ENCODE data around the gene PRKAG2. TPM values are rescaled to one million over a fixed set of nuclear protein-coding genes. Genes with fewer than 3 reads are reported as not detected.

PRKAG2 gene
- total and polyA plus RNA-seq, 2 of the 13 experiments (the other 11 are each of a cell fraction or from before 2014, with no cell fraction given): 0.90 to 1.3 TPM

- H3K4me2 ChIP-seq (ENCODE audit: low read depth, low read length): no peak overlapping the region
- no peak overlapping the region for H3K9ac ChIP-seq (ENCODE audit: insufficient read depth, low read depth, low read length)
- H3K27ac ChIP-seq (ENCODE audit: extremely low read length, insufficient read depth, low read length): no peak overlapping the region
- 19% methylated on average over 7 of the region's 7 CpGs for WGBS (ENCODE audit: low lambda C conversion rate)
- H3K79me2 ChIP-seq (ENCODE audit: insufficient read depth, low read length): no peaks in the 10 kb centered on the region
- ChIA-PET CTCF (ENCODE audit: low intra/inter-chr PET ratio, low total read pairs) (no interaction called here), POLR2A (no interaction called here)
- no peak for FAIRE-seq
- TF ChIP-seq NFIB (CRISPR knock-in tag; IDR thresholded peaks at IDR 0.05; ENCODE audit: borderline replicate concordance) (no peak), ZNF619 (CRISPR knock-in tag; IDR thresholded peaks at IDR 0.05) (no peak), ZNF224 (CRISPR knock-in tag; IDR thresholded peaks at IDR 0.05) (no peak), ZNF652 (CRISPR knock-in tag; IDR thresholded peaks at IDR 0.05; ENCODE audit: borderline replicate concordance, low read depth) (no peak), DNMT1 (CRISPR knock-in tag; IDR thresholded peaks at IDR 0.05) (no peak)
- TF ChIP-seq, protein P1, sequence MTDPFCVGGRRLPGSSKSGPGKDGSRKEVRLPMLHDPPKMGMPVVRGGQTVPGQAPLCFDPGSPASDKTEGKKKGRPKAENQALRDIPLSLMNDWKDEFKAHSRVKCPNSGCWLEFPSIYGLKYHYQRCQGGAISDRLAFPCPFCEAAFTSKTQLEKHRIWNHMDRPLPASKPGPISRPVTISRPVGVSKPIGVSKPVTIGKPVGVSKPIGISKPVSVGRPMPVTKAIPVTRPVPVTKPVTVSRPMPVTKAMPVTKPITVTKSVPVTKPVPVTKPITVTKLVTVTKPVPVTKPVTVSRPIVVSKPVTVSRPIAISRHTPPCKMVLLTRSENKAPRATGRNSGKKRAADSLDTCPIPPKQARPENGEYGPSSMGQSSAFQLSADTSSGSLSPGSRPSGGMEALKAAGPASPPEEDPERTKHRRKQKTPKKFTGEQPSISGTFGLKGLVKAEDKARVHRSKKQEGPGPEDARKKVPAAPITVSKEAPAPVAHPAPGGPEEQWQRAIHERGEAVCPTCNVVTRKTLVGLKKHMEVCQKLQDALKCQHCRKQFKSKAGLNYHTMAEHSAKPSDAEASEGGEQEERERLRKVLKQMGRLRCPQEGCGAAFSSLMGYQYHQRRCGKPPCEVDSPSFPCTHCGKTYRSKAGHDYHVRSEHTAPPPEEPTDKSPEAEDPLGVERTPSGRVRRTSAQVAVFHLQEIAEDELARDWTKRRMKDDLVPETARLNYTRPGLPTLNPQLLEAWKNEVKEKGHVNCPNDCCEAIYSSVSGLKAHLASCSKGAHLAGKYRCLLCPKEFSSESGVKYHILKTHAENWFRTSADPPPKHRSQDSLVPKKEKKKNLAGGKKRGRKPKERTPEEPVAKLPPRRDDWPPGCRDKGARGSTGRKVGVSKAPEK (CRISPR knock-in tag; IDR thresholded peaks at IDR 0.05; ENCODE audit: borderline replicate concordance): no peak
- no peak overlapping the region for H3K4me3 ChIP-seq (replicated peaks in 1 of 3; ENCODE audit: insufficient read depth in 1 of 3, low read depth in 2 of 3, low read length in 3 of 3)
- no peaks in the 10 kb centered on the region for H3K9me3 ChIP-seq (ENCODE audit: low read length)
- DNase-seq (ENCODE audit: low spot score): peak; percentile 29
- 0 out of 5 replicates have a peak, but pooled peaks cover 0 to 3% of the 10 kb centered on the region in 2 experiments for H3K27me3 ChIP-seq (ENCODE audit: control insufficient read depth in 1 of 2, insufficient read depth in 2 of 2, low read length in 2 of 2)
- no TSS peak for BruUV-seq (replicated peaks)
- no peak for ATAC-seq
- H2AFZ ChIP-seq (ENCODE audit: low read length): no peak overlapping the region
- H3K4me1 ChIP-seq (ENCODE audit: insufficient read depth, low read length): no peaks in the 10 kb centered on the region
- intact Hi-C loops (cut with micrococcal nuclease; ENCODE audit: unreplicated experiment): no loop called here
- H4K20me1 ChIP-seq (ENCODE audit: insufficient read depth, low read length): no peaks in the 10 kb centered on the region
- in situ Hi-C loops (cut with HindIII; ENCODE audit: extremely low pct_ligation_motif_present, low pct_unique_long_range_greater_than_20kb): no loop called here
- H3K36me3 ChIP-seq (replicated peaks in 1 of 2; ENCODE audit: control insufficient read depth in 1 of 2, insufficient read depth in 2 of 2, low read length in 2 of 2): no peaks in the 10 kb centered on the region
Measured at GRCh38 chr7:151597541-151598444, 279.1 kb downstream of the PRKAG2 start.
